Cardiac muscle cell (in vitro differentiated cells and primary cell): ENCODE data around the gene PDP2. TPM values are rescaled to one million over a fixed set of nuclear protein-coding genes. Genes with fewer than 3 reads are reported as not detected.

Source experiments
- DNase-seq, 2 donors: peaks; one replicate each; pipeline versions ENCODE4 v3.0.0 to v3.0.0-alpha.2; 2010 to 2017; ENCODE audit warnings: low read depth in 1 of 2, low spot score in 1 of 2
- H3K27ac ChIP-seq: fragments of 200-600 bp; sonication (generic); 2 replicates; pipeline ENCODE4 v1.5.1; 2016
- H3K27me3 ChIP-seq: fragments of 200-600 bp; sonication (generic); 2 replicates; pipeline ENCODE4 v1.6.0; 2016; ENCODE audit warnings: control low read depth
- H3K36me3 ChIP-seq: fragments of 200-600 bp; sonication (generic); 2 replicates; pipeline ENCODE4 v1.5.1; 2016; ENCODE audit warnings: control low read depth
- H3K4me1 ChIP-seq: fragments of 200-600 bp; sonication (generic); 2 replicates; pipeline ENCODE4 v1.8.1; 2017; ENCODE audit warnings: low read depth, mild to moderate bottlenecking, mixed run types
- H3K4me3 ChIP-seq: fragments of 200-600 bp; sonication (generic); 2 replicates; pipeline ENCODE4 v1.5.1; 2016; ENCODE audit warnings: mild to moderate bottlenecking
- H3K9me3 ChIP-seq: fragments of 200-600 bp; sonication (generic); 2 replicates; pipeline ENCODE4 v1.5.1; 2017; ENCODE audit warnings: low read depth, mild to moderate bottlenecking, control low read depth
- polyA plus RNA-seq: library from polyadenylated mRNA; unstranded; fragments of >200 nt; fragmentation: Nextera tagmentation; extraction: Ambion mirVana; gene quantifications from 2 replicates; pipeline ENCODE4 v1.2.1, GENCODE V29; 2016
- total RNA-seq: library from RNA; depleted of rRNA; stranded (reverse); fragments of >200 nt; gene quantifications from 2 replicates; pipeline ENCODE4 v1.2.3, GENCODE V29; 2016
- TF ChIP-seq, protein P1 (sequence below): IDR thresholded peaks from 2 replicates; pipeline ENCODE4 v1.5.1; 2012; ENCODE audit warnings: low read depth, mild to moderate bottlenecking, low read length

The PDP2 gene
- total and polyA plus RNA-seq, 2 experiments from 2014 or later, result 4.1 to 19.4 TPM

DNA sequence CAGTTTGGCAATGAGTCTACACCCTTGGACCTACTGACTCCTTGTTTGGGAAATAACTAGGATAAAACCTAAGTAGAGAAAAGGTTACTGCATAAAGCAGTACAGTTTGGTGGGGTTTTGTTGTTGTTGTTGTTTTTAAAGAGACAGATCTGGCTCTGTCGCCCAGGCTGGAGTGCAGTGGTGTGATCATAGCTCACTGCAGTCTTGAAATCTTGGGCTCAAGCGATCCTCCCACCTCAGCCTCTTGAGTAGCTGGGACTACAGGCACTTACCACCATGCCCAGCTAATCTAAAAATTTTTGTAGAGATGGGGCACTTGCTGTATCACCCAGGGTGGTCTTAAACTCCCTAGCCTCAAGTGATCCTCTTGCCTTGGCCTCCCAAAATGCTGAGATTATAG is 1.2 kb downstream of the PDP2 start:
- no peak for DNase-seq
- peak overlapping the region; percentile 58 for H3K4me3 ChIP-seq
- H3K36me3 ChIP-seq, result peaks cover 4% of the 10 kb centered on the region
- no peak overlapping the region for H3K27ac ChIP-seq
- no peaks in the 10 kb centered on the region for H3K9me3 ChIP-seq
- H3K4me1 ChIP-seq, result no peaks in the 10 kb centered on the region
- no peaks in the 10 kb centered on the region for H3K27me3 ChIP-seq
- TF ChIP-seq, protein P1, sequence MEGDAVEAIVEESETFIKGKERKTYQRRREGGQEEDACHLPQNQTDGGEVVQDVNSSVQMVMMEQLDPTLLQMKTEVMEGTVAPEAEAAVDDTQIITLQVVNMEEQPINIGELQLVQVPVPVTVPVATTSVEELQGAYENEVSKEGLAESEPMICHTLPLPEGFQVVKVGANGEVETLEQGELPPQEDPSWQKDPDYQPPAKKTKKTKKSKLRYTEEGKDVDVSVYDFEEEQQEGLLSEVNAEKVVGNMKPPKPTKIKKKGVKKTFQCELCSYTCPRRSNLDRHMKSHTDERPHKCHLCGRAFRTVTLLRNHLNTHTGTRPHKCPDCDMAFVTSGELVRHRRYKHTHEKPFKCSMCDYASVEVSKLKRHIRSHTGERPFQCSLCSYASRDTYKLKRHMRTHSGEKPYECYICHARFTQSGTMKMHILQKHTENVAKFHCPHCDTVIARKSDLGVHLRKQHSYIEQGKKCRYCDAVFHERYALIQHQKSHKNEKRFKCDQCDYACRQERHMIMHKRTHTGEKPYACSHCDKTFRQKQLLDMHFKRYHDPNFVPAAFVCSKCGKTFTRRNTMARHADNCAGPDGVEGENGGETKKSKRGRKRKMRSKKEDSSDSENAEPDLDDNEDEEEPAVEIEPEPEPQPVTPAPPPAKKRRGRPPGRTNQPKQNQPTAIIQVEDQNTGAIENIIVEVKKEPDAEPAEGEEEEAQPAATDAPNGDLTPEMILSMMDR, result no peak

DNA sequence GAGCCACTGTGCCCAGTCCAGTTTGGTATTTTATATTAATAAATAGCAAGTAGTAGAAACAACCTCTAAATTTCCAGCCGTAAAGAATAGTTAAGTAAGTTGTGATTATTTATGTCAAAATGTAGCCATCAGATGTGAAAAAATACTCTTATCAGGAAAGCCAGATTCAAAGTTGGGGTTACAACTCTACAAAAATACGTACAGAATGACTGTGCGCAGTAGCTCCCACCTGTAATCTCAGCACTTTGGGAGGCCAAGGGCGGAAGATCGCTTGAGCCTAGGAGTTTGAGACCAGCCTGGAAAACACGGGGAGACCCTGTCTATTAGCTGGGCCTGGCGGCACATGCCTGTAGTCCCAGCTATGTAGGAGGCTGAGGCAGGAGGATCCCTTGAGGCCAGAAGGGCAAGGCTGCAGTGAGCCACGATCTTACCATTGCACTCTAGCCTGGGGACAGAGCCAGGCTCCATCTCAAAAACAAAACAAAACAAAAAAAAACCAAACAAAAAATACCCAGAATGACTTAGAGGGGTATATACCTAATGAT is 1.7 kb downstream of the PDP2 start:
- TF ChIP-seq, protein P1, result no peak
- Histone ChIP-seq H3K4me1 (no peaks in the 10 kb centered on the region), H3K27ac (no peak overlapping the region), H3K27me3 (no peaks in the 10 kb centered on the region), H3K36me3 (peaks cover 7% of the 10 kb centered on the region), H3K9me3 (no peaks in the 10 kb centered on the region), H3K4me3 (no peak overlapping the region)
- no peak for DNase-seq

DNA sequence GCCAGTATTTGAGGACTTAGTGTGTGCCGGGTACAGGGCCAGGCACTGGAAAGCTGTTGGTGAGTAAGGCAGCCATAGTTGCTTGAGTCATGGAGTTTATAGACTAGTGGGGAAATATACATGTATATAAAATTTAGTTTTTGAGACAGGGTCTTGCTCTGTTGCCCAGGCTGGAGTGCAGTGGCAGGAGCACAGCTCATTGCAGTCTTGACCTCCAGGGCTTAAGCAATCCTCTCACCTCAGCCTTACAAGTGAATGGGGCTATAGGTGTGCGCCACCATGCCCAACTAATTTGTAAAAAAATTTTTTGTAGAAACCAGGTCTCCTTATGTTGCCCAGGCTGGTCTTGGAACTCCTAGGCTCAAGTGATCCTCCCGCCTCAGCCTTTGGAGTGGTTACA is 2.4 kb downstream of the PDP2 start:
- DNase-seq, result no peak
- TF ChIP-seq, protein P1, result no peak
- H3K4me1 ChIP-seq, result no peaks in the 10 kb centered on the region

DNA sequence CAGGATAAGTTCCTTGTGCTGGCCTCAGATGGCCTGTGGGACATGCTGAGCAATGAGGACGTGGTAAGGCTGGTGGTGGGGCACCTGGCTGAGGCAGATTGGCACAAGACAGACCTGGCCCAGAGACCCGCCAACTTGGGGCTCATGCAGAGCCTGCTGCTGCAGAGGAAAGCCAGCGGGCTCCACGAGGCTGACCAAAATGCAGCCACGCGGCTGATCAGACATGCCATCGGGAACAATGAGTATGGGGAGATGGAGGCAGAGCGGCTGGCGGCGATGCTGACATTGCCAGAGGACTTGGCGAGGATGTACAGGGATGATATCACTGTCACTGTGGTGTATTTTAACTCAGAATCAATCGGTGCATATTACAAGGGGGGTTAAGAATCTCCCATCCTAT is 5.2 kb downstream of the PDP2 start:
- Histone ChIP-seq H3K4me3 (no peak overlapping the region), H3K27ac (no peak overlapping the region), H3K27me3 (no peaks in the 10 kb centered on the region), H3K9me3 (no peaks in the 10 kb centered on the region), H3K4me1 (peaks cover 5% of the 10 kb centered on the region), H3K36me3 (peaks cover 7% of the 10 kb centered on the region)
- TF ChIP-seq, protein P1, result no peak
- DNase-seq, result no peak

More for the DNA sequence above, 2.4 kb downstream of the PDP2 start:
- Histone ChIP-seq H3K9me3 (no peaks in the 10 kb centered on the region), H3K27ac (no peak overlapping the region), H3K4me3 (no peak overlapping the region), H3K27me3 (no peaks in the 10 kb centered on the region), H3K36me3 (peaks cover 7% of the 10 kb centered on the region)

DNA sequence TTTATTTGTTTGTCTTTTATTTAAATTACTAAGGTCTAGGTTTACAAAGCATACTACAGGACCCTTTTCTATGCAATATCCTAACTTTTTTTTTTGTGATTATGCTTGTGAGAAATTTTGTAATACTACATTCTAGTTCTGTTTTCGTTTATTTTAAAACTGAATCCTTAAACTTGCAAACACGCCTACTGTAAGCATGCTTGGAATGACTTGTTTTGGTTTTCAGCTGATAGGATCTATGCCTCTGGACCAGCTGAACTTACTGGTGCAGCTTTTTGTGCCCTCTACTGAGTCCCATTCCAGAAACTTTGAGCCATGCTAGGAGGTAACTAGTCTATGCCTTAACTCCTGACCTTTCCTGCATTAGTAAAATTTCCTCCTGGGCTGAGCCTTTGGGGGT is 6.0 kb downstream of the PDP2 start:
- Histone ChIP-seq H3K27me3 (no peaks in the 10 kb centered on the region), H3K27ac (no peak overlapping the region), H3K4me1 (peaks cover 5% of the 10 kb centered on the region), H3K4me3 (no peak overlapping the region), H3K9me3 (no peaks in the 10 kb centered on the region), H3K36me3 (peaks cover 7% of the 10 kb centered on the region)
- TF ChIP-seq, protein P1, result no peak
- no peak for DNase-seq

DNA sequence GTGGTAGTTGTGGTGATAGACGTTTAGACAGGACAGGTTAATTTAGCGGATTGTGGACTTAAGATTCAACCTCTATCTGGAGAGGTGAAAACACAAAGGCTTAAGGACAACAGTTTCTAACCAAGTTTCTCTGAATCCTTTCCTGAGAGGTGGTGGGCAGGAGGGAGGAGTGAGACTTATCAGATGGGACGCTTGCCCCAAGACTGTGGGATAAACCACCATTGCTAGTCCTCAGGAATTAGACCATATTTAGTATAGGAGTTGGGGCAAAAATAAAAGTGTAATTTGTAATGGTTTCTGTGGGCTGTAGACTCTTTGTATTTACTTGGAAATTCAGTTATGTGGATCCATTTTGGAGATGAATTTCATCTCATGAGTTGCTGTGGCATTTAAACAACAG is 6.6 kb downstream of the PDP2 start:
- peaks cover 7% of the 10 kb centered on the region for H3K36me3 ChIP-seq
- no peak overlapping the region for H3K4me3 ChIP-seq
- no peak overlapping the region for H3K27ac ChIP-seq
- no peaks in the 10 kb centered on the region for H3K27me3 ChIP-seq
- peaks cover 5% of the 10 kb centered on the region for H3K4me1 ChIP-seq
- DNase-seq, result peak in 1 of 2 donors; percentile 53
- TF ChIP-seq, protein P1, result no peak
- H3K9me3 ChIP-seq, result no peaks in the 10 kb centered on the region
